GM12878 (cell line): Measurements from ENCODE around the gene RERE.

Experiments
- CBX5 ChIP-seq: sonication (generic); IDR thresholded peaks from 2 replicates; pipeline ENCODE4 v1.6.1; 2016; ENCODE audit warnings: low read depth, moderate library complexity, mild to moderate bottlenecking, inconsistent platforms
- CTCF ChIP-seq, 3 experiments: IDR thresholded peaks in 2 of 3; conservative IDR thresholded peaks in 1 of 3; 2 replicates each; pipeline ENCODE4 v1.5.1; 2011; ENCODE audit warnings: low read depth in 3 of 3, low read length in 3 of 3, mild to moderate bottlenecking in 3 of 3, control low read depth in 2 of 3, moderate library complexity in 2 of 3, inconsistent platforms in 1 of 3, mixed read lengths in 1 of 3; ENCODE audit not compliant: control insufficient read depth in 2 of 3, insufficient read depth in 1 of 3; ENCODE audit errors: extremely low read depth in 1 of 3
- ESRRA ChIP-seq: IDR thresholded peaks from 2 replicates; pipeline ENCODE4 v1.6.1; 2012; ENCODE audit warnings: mild to moderate bottlenecking, low read length, improper control_type of control experiment
- FOXK2 ChIP-seq: fragments of 450-650 bp; IDR thresholded peaks from 2 replicates; pipeline ENCODE4 v1.6.1; 2017; ENCODE audit warnings: mild to moderate bottlenecking, moderate library complexity
- MXI1 ChIP-seq: fragments of 150-350 bp; IDR thresholded peaks from 2 replicates; pipeline ENCODE4 v1.6.1; 2011; ENCODE audit warnings: low read depth, mild to moderate bottlenecking, inconsistent platforms, low read length, improper control_type of control experiment
- POLR2A ChIP-seq: IDR thresholded peaks from 2 replicates; pipeline ENCODE4 v1.6.1; 2011; ENCODE audit warnings: low read depth, mild to moderate bottlenecking, low read length
- POLR2AphosphoS5 ChIP-seq: IDR thresholded peaks from 2 replicates; pipeline ENCODE4 v1.6.1; 2011; ENCODE audit warnings: mild to moderate bottlenecking, low read length, inconsistent platforms
- USF2 ChIP-seq: IDR thresholded peaks from 2 replicates; pipeline ENCODE4 v1.6.1; 2011; ENCODE audit warnings: low read depth, low read length, improper control_type of control experiment, borderline replicate concordance
- ZNF274 ChIP-seq: IDR thresholded peaks from one replicate; pipeline ENCODE4 v1.8.0; 2011; ENCODE audit not compliant: insufficient read length, insufficient read depth

GRCh38 chr1:8461351-8462110 lies 355.9 kb downstream of the RERE start:
- TF ChIP-seq USF2 = no peak
- TF ChIP-seq FOXK2 = no peak
- no peak for TF ChIP-seq MXI1
- no peak for TF ChIP-seq ZNF274
- TF ChIP-seq POLR2AphosphoS5 = no peak
- TF ChIP-seq CBX5 = no peak
- no peak for TF ChIP-seq ESRRA
- TF ChIP-seq POLR2A = no peak
- no peak for TF ChIP-seq CTCF (IDR thresholded peaks at IDR 0.05 in 2 of 3, conservative IDR thresholded peaks at IDR 0.05 in 1 of 3; ENCODE audit: control insufficient read depth in 2 of 3, extremely low read depth in 1 of 3, insufficient read depth in 1 of 3, low read depth in 3 of 3, low read length in 3 of 3)
